ENCODE data around the gene THSD4.

The THSD4 gene

DNA sequence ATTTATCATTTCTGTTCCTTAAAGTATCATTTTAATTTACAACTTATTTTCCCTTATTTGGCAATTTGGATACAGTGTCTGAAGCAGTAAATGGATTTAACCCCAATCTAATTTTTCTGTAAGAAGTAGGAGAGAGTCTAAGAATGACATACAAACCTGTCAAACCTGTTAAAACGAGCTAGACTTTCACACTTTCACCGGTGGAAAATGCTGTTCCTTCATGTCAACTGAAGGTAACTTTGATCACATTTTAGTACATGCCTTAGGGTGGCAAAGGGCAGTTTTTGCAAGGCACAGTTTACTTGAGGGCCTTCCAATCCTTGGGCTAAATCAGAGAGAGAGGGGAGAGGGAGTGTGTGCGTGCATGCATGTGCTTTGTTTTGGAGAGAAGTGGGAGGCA, 221.4 kb downstream of the THSD4 start:
- TF ChIP-seq, protein P1, sequence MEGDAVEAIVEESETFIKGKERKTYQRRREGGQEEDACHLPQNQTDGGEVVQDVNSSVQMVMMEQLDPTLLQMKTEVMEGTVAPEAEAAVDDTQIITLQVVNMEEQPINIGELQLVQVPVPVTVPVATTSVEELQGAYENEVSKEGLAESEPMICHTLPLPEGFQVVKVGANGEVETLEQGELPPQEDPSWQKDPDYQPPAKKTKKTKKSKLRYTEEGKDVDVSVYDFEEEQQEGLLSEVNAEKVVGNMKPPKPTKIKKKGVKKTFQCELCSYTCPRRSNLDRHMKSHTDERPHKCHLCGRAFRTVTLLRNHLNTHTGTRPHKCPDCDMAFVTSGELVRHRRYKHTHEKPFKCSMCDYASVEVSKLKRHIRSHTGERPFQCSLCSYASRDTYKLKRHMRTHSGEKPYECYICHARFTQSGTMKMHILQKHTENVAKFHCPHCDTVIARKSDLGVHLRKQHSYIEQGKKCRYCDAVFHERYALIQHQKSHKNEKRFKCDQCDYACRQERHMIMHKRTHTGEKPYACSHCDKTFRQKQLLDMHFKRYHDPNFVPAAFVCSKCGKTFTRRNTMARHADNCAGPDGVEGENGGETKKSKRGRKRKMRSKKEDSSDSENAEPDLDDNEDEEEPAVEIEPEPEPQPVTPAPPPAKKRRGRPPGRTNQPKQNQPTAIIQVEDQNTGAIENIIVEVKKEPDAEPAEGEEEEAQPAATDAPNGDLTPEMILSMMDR (IDR thresholded peaks at IDR 0.05; ENCODE audit: extremely low read depth, missing control alignments), result no peak
- no peak for DNase-seq (ENCODE audit: low spot score)

DNA sequence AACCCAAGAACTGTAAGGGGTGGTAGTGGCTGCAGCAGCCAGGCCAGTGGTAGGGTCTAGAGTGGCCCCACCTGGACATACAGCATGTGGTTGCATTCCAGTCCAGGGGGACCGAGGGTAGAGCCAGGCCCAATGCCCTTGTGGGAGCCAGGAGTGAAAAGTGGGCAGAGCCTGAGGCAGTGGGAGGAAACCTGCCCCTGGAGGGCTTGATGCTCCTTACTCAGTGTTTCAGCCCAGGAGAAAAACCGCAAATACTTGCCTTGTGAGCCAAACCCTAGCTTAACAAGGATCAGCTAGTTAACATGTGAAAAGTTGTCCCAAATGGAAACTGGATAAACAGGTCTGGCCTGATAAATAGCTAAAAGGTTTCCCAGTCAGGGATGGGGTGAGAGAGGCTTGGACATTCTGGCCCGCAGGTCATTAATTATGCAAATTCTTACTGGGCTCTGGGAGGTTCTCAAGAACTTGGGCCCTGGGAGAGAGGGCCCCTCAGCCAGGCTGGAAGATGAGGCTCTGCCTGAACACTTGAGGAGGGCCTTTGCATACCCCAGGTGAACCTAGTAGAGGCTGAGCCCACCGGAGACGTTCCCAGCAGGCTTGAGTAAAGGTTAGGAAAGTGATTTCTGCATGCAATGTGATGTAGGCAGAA, 222.1 kb downstream of the THSD4 start:
- DNase-seq (ENCODE audit: low spot score), result no peak
- TF ChIP-seq, protein P1 (IDR thresholded peaks at IDR 0.05; ENCODE audit: extremely low read depth, missing control alignments), result no peak

DNA sequence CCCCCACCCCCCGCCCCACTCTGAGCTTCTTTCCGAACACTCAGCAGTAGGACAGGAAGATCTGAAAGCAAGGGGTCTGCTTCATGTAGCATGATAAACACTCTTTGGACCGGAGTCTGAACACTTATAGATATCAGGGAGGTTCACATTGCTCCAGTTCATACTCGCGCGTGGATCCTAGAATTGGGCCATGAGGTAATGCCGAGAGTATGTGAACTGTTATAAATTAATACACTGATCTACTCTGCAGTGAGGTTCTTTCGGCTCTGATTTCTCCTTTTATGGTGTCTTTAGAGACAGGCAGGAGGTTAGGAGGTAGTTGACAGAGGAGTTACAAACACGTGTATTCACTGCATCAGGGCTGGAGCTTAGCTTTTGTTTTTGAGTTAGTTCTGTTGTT, 223.0 kb downstream of the THSD4 start:
- TF ChIP-seq, protein P1 (IDR thresholded peaks at IDR 0.05; ENCODE audit: extremely low read depth, missing control alignments), result no peak
- no peak for DNase-seq (ENCODE audit: low spot score)

DNA sequence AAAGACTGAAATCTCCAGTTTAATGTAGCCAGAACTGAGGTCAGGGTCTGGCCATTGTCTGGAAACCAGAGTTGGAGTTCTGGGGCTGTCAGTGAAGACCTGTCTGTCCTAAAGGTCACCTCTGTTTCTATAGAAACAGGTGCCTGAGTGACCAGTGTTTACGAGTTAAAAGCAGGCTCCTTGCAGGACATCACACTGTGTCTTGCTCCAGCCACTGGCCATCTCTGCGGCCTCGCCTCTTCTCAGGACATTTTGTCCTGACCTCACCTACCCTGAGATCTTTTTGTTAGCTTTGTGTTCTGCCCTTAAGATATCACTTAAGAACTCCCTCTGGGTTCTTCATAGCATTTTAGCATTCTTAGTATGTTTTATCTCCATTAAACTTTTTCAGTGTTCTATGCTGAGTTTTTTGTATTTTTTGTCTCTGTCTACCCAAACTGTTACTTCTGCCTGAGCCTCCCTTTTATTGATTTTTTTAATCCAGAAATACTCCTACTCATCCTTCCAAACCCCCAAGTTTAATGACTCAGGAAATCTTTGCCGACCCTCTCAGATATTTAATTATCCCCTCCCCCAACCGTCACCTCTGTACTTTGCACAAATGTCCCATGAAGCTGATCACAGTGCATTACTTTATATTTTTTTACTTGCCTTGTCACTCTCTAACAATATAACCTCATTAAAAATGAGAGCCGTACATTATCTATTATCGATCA, 223.7 kb downstream of the THSD4 start:
- DNase-seq (ENCODE audit: low spot score), result no peak

DNA sequence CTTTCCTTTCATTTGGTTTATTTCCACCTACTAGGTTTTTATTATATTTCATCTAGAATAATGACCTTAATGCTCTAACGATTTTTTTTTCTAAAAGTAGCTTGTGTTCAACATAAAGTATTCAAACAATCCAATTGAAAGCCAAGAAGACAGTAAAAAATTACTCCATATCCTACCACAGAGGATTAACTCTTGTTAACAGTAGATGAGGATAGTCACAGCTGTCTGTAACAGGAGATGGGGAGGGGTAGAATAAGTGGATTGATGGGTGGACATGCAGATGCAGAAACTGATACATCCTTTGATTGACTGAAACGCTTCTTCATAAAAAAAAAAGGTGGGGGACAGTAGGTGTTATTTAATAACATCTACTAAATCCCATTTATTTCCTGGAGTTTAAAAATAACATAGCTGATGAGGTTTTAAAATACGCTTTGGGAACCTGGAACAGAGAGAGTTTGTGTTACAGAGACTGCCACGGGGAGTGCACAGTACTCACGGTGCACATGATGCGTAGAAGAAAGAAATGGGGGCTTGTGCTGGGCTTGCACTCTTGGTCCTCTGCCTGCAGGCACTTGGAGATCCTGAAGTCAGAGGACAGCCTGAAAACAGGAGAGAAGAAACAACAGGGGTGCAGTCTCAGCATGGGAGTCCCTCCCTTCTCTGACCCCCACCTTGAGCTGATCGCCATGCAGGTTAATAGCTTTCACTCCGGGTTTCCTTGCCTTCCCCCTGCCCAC, 226.7 kb downstream of the THSD4 start:
- DNase-seq (ENCODE audit: low spot score), result no peak
- TF ChIP-seq, protein P1 (IDR thresholded peaks at IDR 0.05; ENCODE audit: extremely low read depth, missing control alignments), result no peak

More for the DNA sequence above, 223.7 kb downstream of the THSD4 start:
- TF ChIP-seq, protein P1 (IDR thresholded peaks at IDR 0.05; ENCODE audit: extremely low read depth, missing control alignments), result no peak

DNA sequence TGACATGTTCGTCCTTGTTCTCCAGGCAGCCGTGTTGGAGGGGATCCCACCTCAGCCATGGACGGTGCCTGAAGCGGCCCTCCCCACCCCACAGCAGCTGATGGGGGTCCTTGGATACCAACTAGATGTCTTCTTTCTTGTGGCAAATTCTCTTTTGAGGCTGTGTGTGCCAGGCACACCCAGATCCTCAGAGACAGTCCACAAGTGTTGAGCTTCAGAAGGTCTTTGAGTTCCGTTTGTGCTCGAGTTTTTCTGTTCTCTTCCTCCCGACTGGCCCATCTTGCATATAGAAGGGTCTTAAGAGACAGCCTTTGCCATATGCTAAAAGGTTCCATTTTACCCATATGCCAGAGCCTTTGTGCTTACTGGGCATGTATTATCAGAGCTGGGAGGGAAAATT, 227.4 kb downstream of the THSD4 start:
- DNase-seq (ENCODE audit: low spot score), result no peak
- TF ChIP-seq, protein P1 (IDR thresholded peaks at IDR 0.05; ENCODE audit: extremely low read depth, missing control alignments), result no peak

DNA sequence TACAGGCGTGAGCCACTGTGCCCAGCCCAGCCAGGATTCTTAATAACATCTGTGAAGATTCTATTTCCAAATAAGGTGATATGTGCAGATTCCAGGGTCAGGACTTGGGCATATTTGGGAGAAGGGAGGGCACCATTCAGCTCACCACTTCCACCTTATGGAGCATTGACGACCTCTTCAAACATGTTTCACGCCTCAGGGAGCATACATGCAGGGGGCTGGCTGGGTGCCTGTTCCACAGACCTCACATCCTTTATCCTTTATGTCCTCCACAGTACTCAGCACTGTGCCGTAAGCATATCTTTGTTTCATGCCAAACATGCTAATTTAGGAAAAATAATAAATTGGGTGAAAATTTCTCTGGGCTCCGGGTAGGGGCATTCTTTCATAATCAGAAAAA, 229.0 kb downstream of the THSD4 start:
- TF ChIP-seq, protein P1 (IDR thresholded peaks at IDR 0.05; ENCODE audit: extremely low read depth, missing control alignments), result no peak

More for the DNA sequence above, 229.0 kb downstream of the THSD4 start:
- DNase-seq (ENCODE audit: low spot score), result no peak

Data from GM20000 (cell line).